ENCODE data around the gene SFI1.
A peak's percentile ranks its signal among the peaks of the same experiment; 100 is the strongest.
"Not testable (repeated sequence)": the region's sequence is repeated elsewhere in the genome, so short reads cannot be mapped to it uniquely, and the experiment has no call there.

Gene SFI1

GRCh38 chr22:31491218-31491962 lies 4.9 kb upstream of the SFI1 start:
- DNase-seq (ENCODE audit: low spot score) = no peak

- no peak for DNase-seq (ENCODE audit: low spot score)
Measured at GRCh38 chr22:31492151-31492550, 4.2 kb upstream of the SFI1 start.

- DNase-seq (ENCODE audit: low spot score) = not testable (repeated sequence)
Measured at GRCh38 chr22:31493355-31493754, 3.0 kb upstream of the SFI1 start.

GRCh38 chr22:31495343-31495742 lies 993 bp upstream of the SFI1 start:
- no peak for DNase-seq (ENCODE audit: low spot score)

- DNase-seq (ENCODE audit: low spot score) = no peak
Measured at GRCh38 chr22:31496735-31497146, 405 bp downstream of the SFI1 start.

GRCh38 chr22:31497148-31497938 lies 1.0 kb downstream of the SFI1 start:
- no peak for DNase-seq (ENCODE audit: low spot score)

GRCh38 chr22:31501738-31502137 lies 5.4 kb downstream of the SFI1 start:
- DNase-seq (ENCODE audit: low spot score) = no peak

- no peak for DNase-seq (ENCODE audit: low spot score)
Measured at GRCh38 chr22:31503211-31503964, 7.1 kb downstream of the SFI1 start.

- DNase-seq (ENCODE audit: low spot score) = peak; percentile 42
Measured at GRCh38 chr22:31504282-31504681, 7.9 kb downstream of the SFI1 start.

- DNase-seq (ENCODE audit: low spot score) = not testable (repeated sequence)
Measured at GRCh38 chr22:31507517-31507916, 11.2 kb downstream of the SFI1 start.

- DNase-seq (ENCODE audit: low spot score) = no peak
Measured at GRCh38 chr22:31508536-31508935, 12.2 kb downstream of the SFI1 start.

- DNase-seq (ENCODE audit: low spot score) = no peak
Measured at GRCh38 chr22:31509061-31509762, 12.9 kb downstream of the SFI1 start.

- DNase-seq (ENCODE audit: low spot score) = no peak
Measured at GRCh38 chr22:31520051-31520450, 23.7 kb downstream of the SFI1 start.

GRCh38 chr22:31524132-31524531 lies 27.8 kb downstream of the SFI1 start:
- not testable (repeated sequence) for DNase-seq (ENCODE audit: low spot score)

GRCh38 chr22:31526270-31526669 lies 29.9 kb downstream of the SFI1 start:
- no peak for DNase-seq (ENCODE audit: low spot score)

- DNase-seq (ENCODE audit: low spot score) = no peak
Measured at GRCh38 chr22:31530823-31531195, 34.5 kb downstream of the SFI1 start.

- DNase-seq (ENCODE audit: low spot score) = no peak
Measured at GRCh38 chr22:31532060-31532459, 35.7 kb downstream of the SFI1 start.

GRCh38 chr22:31533374-31533773 lies 37.0 kb downstream of the SFI1 start:
- DNase-seq (ENCODE audit: low spot score) = no peak

- DNase-seq (ENCODE audit: low spot score) = no peak
Measured at GRCh38 chr22:31537019-31537535, 40.7 kb downstream of the SFI1 start.

- DNase-seq (ENCODE audit: low spot score) = no peak
Measured at GRCh38 chr22:31538815-31539214, 42.5 kb downstream of the SFI1 start.

- not testable (repeated sequence) for DNase-seq (ENCODE audit: low spot score)
Measured at GRCh38 chr22:31540166-31540565, 43.8 kb downstream of the SFI1 start.

- peak; percentile 21 for DNase-seq (ENCODE audit: low spot score)
Measured at GRCh38 chr22:31540966-31541365, 44.6 kb downstream of the SFI1 start.

All from kidney tubule cell (primary cell).